Caco-2 (cell line): ENCODE data around the gene NRXN3. TPM values are rescaled to one million over a fixed set of nuclear protein-coding genes. Genes with fewer than 3 reads are reported as not detected.

Experiments used
- BruUV-seq: library from RNA; stranded (reverse); fragments of 400-500 nt; replicated peaks from 2 replicates; lab custom pipeline; 2021; lab: Mats Ljungman, UMichigan
- CTCF ChIA-PET: fragments of 300-600 bp; sonication (Branson Sonifier 250); formaldehyde crosslinking; loops from one replicate; lab custom pipeline; 2022; ENCODE audit warnings: antibody characterized with exemption; lab: Charles Lee
- POLR2A ChIA-PET: fragments of 300-600 bp; sonication (Branson Sonifier 250); formaldehyde crosslinking; loops from one replicate; lab custom pipeline; 2022; ENCODE audit warnings: antibody characterized with exemption; lab: Charles Lee
- DNase-seq, 2 experiments: peaks; one replicate each; pipeline versions ENCODE4 v3.0.0 to v3.0.0-alpha.2; 2020 to 2022
- H3K27me3 ChIP-seq: replicated peaks from 2 replicates; pipeline ENCODE4 v1.6.0; 2011; ENCODE audit warnings: low read length; ENCODE audit not compliant: control insufficient read depth, insufficient read depth
- H3K36me3 ChIP-seq: 2 replicates; pipeline ENCODE4 v1.5.1; 2011; ENCODE audit warnings: low read length; ENCODE audit not compliant: control insufficient read depth, insufficient read depth
- H3K4me1 ChIP-seq: fragments of 250-450 bp; sonication (Bioruptor Pico); 2 replicates; pipeline ENCODE4 v1.5.1; 2020; ENCODE audit warnings: mild to moderate bottlenecking
- H3K4me3 ChIP-seq: 2 replicates; pipeline ENCODE4 v1.5.1; 2011; ENCODE audit warnings: low read depth, mild to moderate bottlenecking, control low read depth, low read length
- H3K9me3 ChIP-seq: fragments of 250-450 bp; sonication (Bioruptor Pico); 2 replicates; pipeline ENCODE4 v1.5.1; 2020; ENCODE audit warnings: mild to moderate bottlenecking, moderate library complexity
- H3K27ac Mint-ChIP-seq: one replicate; pipeline ENCODE4 v1.8.0; 2022; ENCODE audit warnings: mixed read lengths; ENCODE audit not compliant: unreplicated experiment
- H3K27me3 Mint-ChIP-seq: one replicate; pipeline ENCODE4 v1.8.0; 2022; ENCODE audit warnings: mixed read lengths; ENCODE audit not compliant: insufficient read depth, unreplicated experiment
- H3K36me3 Mint-ChIP-seq: one replicate; pipeline ENCODE4 v1.8.0; 2022; ENCODE audit warnings: mild to moderate bottlenecking, mixed read lengths; ENCODE audit not compliant: insufficient read depth, unreplicated experiment
- H3K4me1 Mint-ChIP-seq: one replicate; pipeline ENCODE4 v1.8.0; 2022; ENCODE audit warnings: low read depth, mixed read lengths; ENCODE audit not compliant: unreplicated experiment
- H3K4me3 Mint-ChIP-seq: one replicate; pipeline ENCODE4 v1.8.0; 2022; ENCODE audit warnings: mild to moderate bottlenecking, moderate library complexity, mixed read lengths; ENCODE audit not compliant: unreplicated experiment
- H3K9me3 Mint-ChIP-seq: one replicate; pipeline ENCODE4 v1.8.0; 2022; ENCODE audit warnings: mixed read lengths; ENCODE audit not compliant: unreplicated experiment
- intact Hi-C: fragments of 100-400 bp; cut with micrococcal nuclease; formaldehyde crosslinking; loops from one replicate; pipeline ENCODE4 v1.10.0; 2022; ENCODE audit not compliant: unreplicated experiment
- total RNA-seq: library from RNA; stranded (reverse); gene quantifications from 2 replicates; pipeline ENCODE4 v1.2.3, GENCODE V29; 2022
- TF ChIP-seq, protein P1 (sequence below), 2 experiments: fragments of 200-600 bp in 1 of 2; IDR thresholded peaks; 1 replicate in 1 of 2; 2 replicates in 1 of 2; pipeline versions ENCODE4 v1.5.1 to v1.8.0; 2011 to 2022; ENCODE audit warnings: antibody characterized with exemption in 1 of 2, control low read depth in 1 of 2, inconsistent platforms in 1 of 2, low read depth in 1 of 2, low read length in 1 of 2, mild to moderate bottlenecking in 1 of 2, moderate library complexity in 1 of 2; ENCODE audit not compliant: insufficient read depth in 1 of 2, severe bottlenecking in 1 of 2, unreplicated experiment in 1 of 2

Gene NRXN3
- total RNA-seq, 1 experiment from 2014 or later, result 12.4 TPM

GRCh38 chr14:79475887-79476532 lies 1305.8 kb downstream of the NRXN3 start:
- Mint-ChIP-seq H3K27me3 (no peaks in the 10 kb centered on the region), H3K4me1 (no peaks in the 10 kb centered on the region), H3K36me3 (no peaks in the 10 kb centered on the region), H3K9me3 (peaks cover 6% of the 10 kb centered on the region), H3K27ac (no peak overlapping the region), H3K4me3 (no peak overlapping the region)
- POLR2A ChIA-PET, result no interaction called here
- no peaks in the 10 kb centered on the region for H3K9me3 ChIP-seq
- no peak overlapping the region for H3K4me3 ChIP-seq
- CTCF ChIA-PET, result no interaction called here
- DNase-seq, result no peak
- H3K36me3 ChIP-seq, result no peaks in the 10 kb centered on the region
- TF ChIP-seq, protein P1, sequence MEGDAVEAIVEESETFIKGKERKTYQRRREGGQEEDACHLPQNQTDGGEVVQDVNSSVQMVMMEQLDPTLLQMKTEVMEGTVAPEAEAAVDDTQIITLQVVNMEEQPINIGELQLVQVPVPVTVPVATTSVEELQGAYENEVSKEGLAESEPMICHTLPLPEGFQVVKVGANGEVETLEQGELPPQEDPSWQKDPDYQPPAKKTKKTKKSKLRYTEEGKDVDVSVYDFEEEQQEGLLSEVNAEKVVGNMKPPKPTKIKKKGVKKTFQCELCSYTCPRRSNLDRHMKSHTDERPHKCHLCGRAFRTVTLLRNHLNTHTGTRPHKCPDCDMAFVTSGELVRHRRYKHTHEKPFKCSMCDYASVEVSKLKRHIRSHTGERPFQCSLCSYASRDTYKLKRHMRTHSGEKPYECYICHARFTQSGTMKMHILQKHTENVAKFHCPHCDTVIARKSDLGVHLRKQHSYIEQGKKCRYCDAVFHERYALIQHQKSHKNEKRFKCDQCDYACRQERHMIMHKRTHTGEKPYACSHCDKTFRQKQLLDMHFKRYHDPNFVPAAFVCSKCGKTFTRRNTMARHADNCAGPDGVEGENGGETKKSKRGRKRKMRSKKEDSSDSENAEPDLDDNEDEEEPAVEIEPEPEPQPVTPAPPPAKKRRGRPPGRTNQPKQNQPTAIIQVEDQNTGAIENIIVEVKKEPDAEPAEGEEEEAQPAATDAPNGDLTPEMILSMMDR (IDR thresholded peaks at IDR 0.05; ENCODE audit: insufficient read depth in 1 of 2, low read depth in 1 of 2, low read length in 1 of 2, severe bottlenecking in 1 of 2, unreplicated experiment in 1 of 2), result no peak
- intact Hi-C loops, result no loop called here
- H3K27me3 ChIP-seq, result no peaks in the 10 kb centered on the region
- BruUV-seq, result no TSS peak
- H3K4me1 ChIP-seq, result no peaks in the 10 kb centered on the region

GRCh38 chr14:79476552-79476951 lies 1306.4 kb downstream of the NRXN3 start:
- CTCF ChIA-PET, result no interaction called here
- no peaks in the 10 kb centered on the region for H3K4me1 Mint-ChIP-seq

GRCh38 chr14:79480212-79480611 lies 1310.0 kb downstream of the NRXN3 start:
- no peak overlapping the region for H3K4me3 Mint-ChIP-seq
- CTCF ChIA-PET, result no interaction called here
- TF ChIP-seq, protein P1 (IDR thresholded peaks at IDR 0.05; ENCODE audit: insufficient read depth in 1 of 2, low read depth in 1 of 2, low read length in 1 of 2, severe bottlenecking in 1 of 2, unreplicated experiment in 1 of 2), result no peak
- H3K4me1 Mint-ChIP-seq, result no peaks in the 10 kb centered on the region
- peaks cover 11% of the 10 kb centered on the region for H3K9me3 Mint-ChIP-seq
- H3K36me3 Mint-ChIP-seq, result no peaks in the 10 kb centered on the region
- H3K9me3 ChIP-seq, result no peaks in the 10 kb centered on the region
- POLR2A ChIA-PET, result no interaction called here
- no peaks in the 10 kb centered on the region for H3K27me3 ChIP-seq
- no peak overlapping the region for H3K27ac Mint-ChIP-seq
- H3K27me3 Mint-ChIP-seq, result no peaks in the 10 kb centered on the region
- H3K36me3 ChIP-seq, result no peaks in the 10 kb centered on the region
- BruUV-seq, result no TSS peak
- intact Hi-C loops, result no loop called here
- no peak for DNase-seq
- H3K4me1 ChIP-seq, result peaks cover 6% of the 10 kb centered on the region; the same call in 1 of the 2 replicates
- H3K4me3 ChIP-seq, result no peak overlapping the region

More at GRCh38 chr14:79476552-79476951, 1306.4 kb downstream of the NRXN3 start:
- intact Hi-C loops, result no loop called here
- Histone ChIP-seq H3K4me3 (no peak overlapping the region), H3K27me3 (no peaks in the 10 kb centered on the region), H3K9me3 (no peaks in the 10 kb centered on the region), H3K4me1 (no peaks in the 10 kb centered on the region), H3K36me3 (no peaks in the 10 kb centered on the region)
- Mint-ChIP-seq H3K36me3 (no peaks in the 10 kb centered on the region), H3K27me3 (no peaks in the 10 kb centered on the region), H3K4me3 (no peak overlapping the region), H3K27ac (no peak overlapping the region), H3K9me3 (peaks cover 11% of the 10 kb centered on the region)
- TF ChIP-seq, protein P1 (IDR thresholded peaks at IDR 0.05; ENCODE audit: insufficient read depth in 1 of 2, low read depth in 1 of 2, low read length in 1 of 2, severe bottlenecking in 1 of 2, unreplicated experiment in 1 of 2), result no peak
- POLR2A ChIA-PET, result no interaction called here
- no TSS peak for BruUV-seq
- DNase-seq, result no peak
